Mesenchymal stem cell (in vitro differentiated cells and primary cell): ENCODE results near the gene SERPINC1.

Source experiments
- DNase-seq: peaks from one replicate; pipeline ENCODE4 v3.0.0-alpha.2; 2013
- H2AFZ ChIP-seq: one replicate; pipeline ENCODE4 v1.6.1; 2013; ENCODE audit warnings: low read depth, mild to moderate bottlenecking, control low read depth, inconsistent platforms, low read length, moderate library complexity
- H2AK5ac ChIP-seq: 2 replicates; pipeline ENCODE4 v1.6.1; 2013; ENCODE audit warnings: low read length, moderate library complexity, mild to moderate bottlenecking, inconsistent platforms; ENCODE audit not compliant: severe bottlenecking
- H2BK120ac ChIP-seq: one replicate; pipeline ENCODE4 v1.6.1; 2013; ENCODE audit warnings: low read depth, mild to moderate bottlenecking, inconsistent platforms, low read length, moderate library complexity
- H2BK12ac ChIP-seq, 2 experiments: one replicate each; pipeline ENCODE4 v1.6.1; 2013; ENCODE audit warnings: inconsistent platforms in 2 of 2, low read length in 2 of 2, mild to moderate bottlenecking in 2 of 2, moderate library complexity in 2 of 2, control low read depth in 1 of 2
- H2BK15ac ChIP-seq: one replicate; pipeline ENCODE4 v1.6.1; 2013; ENCODE audit warnings: mild to moderate bottlenecking, low read depth, inconsistent platforms; ENCODE audit not compliant: poor library complexity, severe bottlenecking
- H2BK5ac ChIP-seq: 2 replicates; pipeline ENCODE4 v1.6.1; 2013; ENCODE audit warnings: low read depth, mild to moderate bottlenecking, low read length, control low read depth, inconsistent platforms; ENCODE audit not compliant: poor library complexity, severe bottlenecking
- H3K14ac ChIP-seq, 2 experiments: one replicate each; pipeline ENCODE4 v1.6.1; 2013; ENCODE audit warnings: inconsistent platforms in 2 of 2, low read length in 2 of 2, control low read depth in 1 of 2, mild to moderate bottlenecking in 1 of 2, moderate library complexity in 1 of 2
- H3K18ac ChIP-seq, 2 experiments: one replicate each; pipeline ENCODE4 v1.6.1; 2013; ENCODE audit warnings: inconsistent platforms in 2 of 2, low read length in 2 of 2, control low read depth in 1 of 2, low read depth in 1 of 2, mild to moderate bottlenecking in 1 of 2
- H3K23ac ChIP-seq, 2 experiments: one replicate each; pipeline ENCODE4 v1.6.1; 2013; ENCODE audit warnings: inconsistent platforms in 2 of 2, low read length in 2 of 2, mild to moderate bottlenecking in 2 of 2, moderate library complexity in 2 of 2, control low read depth in 1 of 2
- H3K27ac ChIP-seq: 2 replicates; pipeline ENCODE4 v1.5.1; 2013; ENCODE audit warnings: mild to moderate bottlenecking, moderate library complexity, low read length, control low read depth, inconsistent platforms; ENCODE audit not compliant: poor library complexity, severe bottlenecking
- H3K27me3 ChIP-seq, 2 experiments: 2 replicates each; pipeline versions ENCODE4 v1.6.1 to v1.7.0; 2013; ENCODE audit warnings: low read length in 2 of 2, mild to moderate bottlenecking in 2 of 2, moderate library complexity in 2 of 2, control low read depth in 1 of 2, inconsistent platforms in 1 of 2; ENCODE audit not compliant: control insufficient read depth in 1 of 2, insufficient read depth in 1 of 2
- H3K36me3 ChIP-seq, 2 experiments: 2 replicates each; pipeline versions ENCODE4 v1.6.1 to v1.7.0; 2013; ENCODE audit warnings: low read length in 2 of 2, control low read depth in 1 of 2, inconsistent platforms in 1 of 2, low read depth in 1 of 2, mild to moderate bottlenecking in 1 of 2; ENCODE audit not compliant: insufficient read depth in 2 of 2, control insufficient read depth in 1 of 2
- H3K4ac ChIP-seq, 2 experiments: one replicate each; pipeline ENCODE4 v1.6.1; 2013; ENCODE audit warnings: inconsistent platforms in 2 of 2, low read length in 2 of 2, mild to moderate bottlenecking in 2 of 2, moderate library complexity in 2 of 2, control low read depth in 1 of 2, low read depth in 1 of 2
- H3K4me1 ChIP-seq: 2 replicates; pipeline ENCODE4 v1.6.1; 2013; ENCODE audit warnings: low read depth, low read length, control low read depth; ENCODE audit not compliant: control insufficient read depth, insufficient read depth
- H3K4me2 ChIP-seq: 2 replicates; pipeline ENCODE4 v1.6.1; 2013; ENCODE audit warnings: low read length, mild to moderate bottlenecking, inconsistent platforms; ENCODE audit not compliant: poor library complexity, severe bottlenecking
- H3K4me3 ChIP-seq, 2 experiments: 2 replicates each; pipeline versions ENCODE4 v1.5.1 to v1.7.0; 2013; ENCODE audit warnings: low read length in 2 of 2, mild to moderate bottlenecking in 2 of 2, control low read depth in 1 of 2, low read depth in 1 of 2; ENCODE audit not compliant: insufficient read depth in 1 of 2
- H3K79me1 ChIP-seq: replicated peaks from 2 replicates; pipeline ENCODE4 v1.6.1; 2013; ENCODE audit warnings: mild to moderate bottlenecking, control low read depth, low read length, inconsistent platforms; ENCODE audit not compliant: poor library complexity, severe bottlenecking
- H3K9ac ChIP-seq: 2 replicates; pipeline ENCODE4 v1.7.0; 2013; ENCODE audit warnings: mild to moderate bottlenecking, low read length, moderate library complexity
- H3K9me3 ChIP-seq: 2 replicates; pipeline ENCODE4 v1.7.0; 2013; ENCODE audit warnings: mild to moderate bottlenecking, low read length; ENCODE audit not compliant: control insufficient read depth
- H4K8ac ChIP-seq: one replicate; pipeline ENCODE4 v1.6.1; 2013; ENCODE audit warnings: inconsistent platforms, mild to moderate bottlenecking, low read length, moderate library complexity
- H4K91ac ChIP-seq: one replicate; pipeline ENCODE4 v1.6.1; 2013; ENCODE audit warnings: mild to moderate bottlenecking, low read length, inconsistent platforms
- WGBS: methylation state at CpG from one replicate; pipeline ENCODE4 v1.1.7; 2013; ENCODE audit warnings: mixed read lengths; 5-methylcytosine and 5-hydroxymethylcytosine counted together

SERPINC1 gene

GRCh38 chr1:173913111-173913510 is 4.0 kb downstream of the SERPINC1 start:
- H2BK5ac ChIP-seq, result no peak overlapping the region
- no peak overlapping the region for H2AFZ ChIP-seq
- H3K27me3 ChIP-seq, result peaks cover 5 to 9% of the 10 kb centered on the region in 2 experiments
- H3K9me3 ChIP-seq, result no peaks in the 10 kb centered on the region
- H4K8ac ChIP-seq, result no peak overlapping the region
- no peak overlapping the region for H2BK120ac ChIP-seq
- H3K23ac ChIP-seq, result no peak overlapping the region
- H3K18ac ChIP-seq, result no peak overlapping the region
- WGBS, result 77% methylated on average over 3 of the region's 3 CpGs
- no peak overlapping the region for H3K4me2 ChIP-seq
- H3K9ac ChIP-seq, result no peak overlapping the region
- no peak overlapping the region for H4K91ac ChIP-seq
- no peak overlapping the region for H3K4me3 ChIP-seq
- H2BK12ac ChIP-seq, result no peak overlapping the region
- H3K79me1 ChIP-seq, result no peaks in the 10 kb centered on the region
- H3K27ac ChIP-seq, result no peak overlapping the region
- H3K4me1 ChIP-seq, result no peaks in the 10 kb centered on the region
- H2BK15ac ChIP-seq, result no peak overlapping the region
- no peak overlapping the region for H3K14ac ChIP-seq
- H3K4ac ChIP-seq, result no peak overlapping the region
- DNase-seq, result no peak
- no peaks in the 10 kb centered on the region for H3K36me3 ChIP-seq
- H2AK5ac ChIP-seq, result no peak overlapping the region

DNA sequence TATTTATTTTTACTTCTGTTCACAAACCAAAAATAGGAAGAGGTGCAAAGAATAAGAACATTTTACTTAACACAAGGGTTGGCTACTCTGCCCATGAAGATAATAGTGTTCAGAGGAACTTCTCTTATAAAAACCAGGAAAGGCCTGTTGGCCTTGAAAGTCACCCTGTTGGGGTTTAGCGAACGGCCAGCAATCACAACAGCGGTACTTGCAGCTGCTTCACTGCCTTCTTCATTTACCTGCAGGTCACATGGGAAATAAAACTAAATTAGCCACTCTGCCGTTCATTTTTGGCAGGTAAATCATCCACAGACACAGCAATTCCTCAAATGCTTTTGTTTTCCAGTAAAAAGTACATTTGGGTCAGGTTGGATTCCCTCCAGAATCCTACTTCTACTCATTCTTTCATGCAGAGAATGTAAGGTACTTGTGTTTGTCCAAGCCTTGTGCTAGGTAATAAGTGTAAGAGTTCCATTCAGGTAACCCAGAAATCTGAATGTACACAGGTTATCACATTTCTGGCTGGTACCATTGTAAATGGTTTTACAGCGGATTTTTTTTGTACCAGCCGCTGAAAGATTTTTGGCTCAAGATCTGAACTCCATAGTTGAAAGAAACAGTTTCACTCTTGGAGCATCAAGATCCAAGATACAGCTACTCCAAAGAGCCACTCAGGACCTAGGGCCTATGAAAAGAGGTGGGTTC is 13.1 kb downstream of the SERPINC1 start:
- no peak overlapping the region for H2BK120ac ChIP-seq
- H3K4me2 ChIP-seq, result no peak overlapping the region
- H3K27me3 ChIP-seq, result no peaks in the 10 kb centered on the region
- no peak overlapping the region for H3K4ac ChIP-seq
- peaks cover 6% of the 10 kb centered on the region for H3K79me1 ChIP-seq
- H4K8ac ChIP-seq, result no peak overlapping the region
- H2BK5ac ChIP-seq, result no peak overlapping the region
- DNase-seq, result no peak
- H3K4me1 ChIP-seq, result no peaks in the 10 kb centered on the region
- H4K91ac ChIP-seq, result no peak overlapping the region
- no peak overlapping the region for H3K18ac ChIP-seq
- H2AK5ac ChIP-seq, result no peak overlapping the region
- no peak overlapping the region for H3K9ac ChIP-seq
- WGBS, result 94% methylated on average over 6 of the region's 6 CpGs
- no peak overlapping the region for H3K27ac ChIP-seq
- no peak overlapping the region for H3K4me3 ChIP-seq
- no peaks in the 10 kb centered on the region for H3K9me3 ChIP-seq
- H3K23ac ChIP-seq, result no peak overlapping the region
- no peak overlapping the region for H2AFZ ChIP-seq
- no peak overlapping the region for H2BK12ac ChIP-seq
- H2BK15ac ChIP-seq, result no peak overlapping the region
- H3K36me3 ChIP-seq, result no peaks in the 10 kb centered on the region
- no peak overlapping the region for H3K14ac ChIP-seq

GRCh38 chr1:173900992-173901391 is 16.1 kb downstream of the SERPINC1 start:
- no peak overlapping the region for H2BK5ac ChIP-seq
- no peaks in the 10 kb centered on the region for H3K9me3 ChIP-seq
- H2AFZ ChIP-seq, result no peak overlapping the region
- H3K36me3 ChIP-seq, result no peaks in the 10 kb centered on the region
- H2AK5ac ChIP-seq, result no peak overlapping the region
- H3K14ac ChIP-seq, result no peak overlapping the region
- no peak overlapping the region for H2BK15ac ChIP-seq
- H4K8ac ChIP-seq, result no peak overlapping the region
- no peak overlapping the region for H3K4ac ChIP-seq
- no peak overlapping the region for H2BK120ac ChIP-seq
- no peak overlapping the region for H3K27ac ChIP-seq
- H3K79me1 ChIP-seq, result peaks cover 8% of the 10 kb centered on the region
- H3K27me3 ChIP-seq, result no peaks in the 10 kb centered on the region
- H3K23ac ChIP-seq, result no peak overlapping the region
- H3K4me3 ChIP-seq, result no peak overlapping the region
- 75% methylated on average over 2 of the region's 3 CpGs for WGBS
- no peak overlapping the region for H4K91ac ChIP-seq
- no peak overlapping the region for H3K18ac ChIP-seq
- H3K4me2 ChIP-seq, result no peak overlapping the region
- no peak for DNase-seq
- no peak overlapping the region for H2BK12ac ChIP-seq
- H3K4me1 ChIP-seq, result no peaks in the 10 kb centered on the region
- H3K9ac ChIP-seq, result no peak overlapping the region

GRCh38 chr1:173900427-173900826 is 16.7 kb downstream of the SERPINC1 start:
- H3K79me1 ChIP-seq, result peaks cover 8% of the 10 kb centered on the region
- H3K4me3 ChIP-seq, result no peak overlapping the region
- H2AFZ ChIP-seq, result no peak overlapping the region
- H3K4me2 ChIP-seq, result no peak overlapping the region
- H3K36me3 ChIP-seq, result no peaks in the 10 kb centered on the region
- no peak overlapping the region for H3K9ac ChIP-seq
- no peaks in the 10 kb centered on the region for H3K9me3 ChIP-seq
- no peak overlapping the region for H3K4ac ChIP-seq
- no peak overlapping the region for H3K23ac ChIP-seq
- no peak overlapping the region for H3K14ac ChIP-seq
- no peak overlapping the region for H2AK5ac ChIP-seq
- H3K4me1 ChIP-seq, result no peaks in the 10 kb centered on the region
- H2BK12ac ChIP-seq, result no peak overlapping the region
- no peak overlapping the region for H4K91ac ChIP-seq
- H3K27ac ChIP-seq, result no peak overlapping the region
- no peak overlapping the region for H2BK5ac ChIP-seq
- no peak for DNase-seq
- H3K18ac ChIP-seq, result no peak overlapping the region
- H2BK120ac ChIP-seq, result no peak overlapping the region
- H2BK15ac ChIP-seq, result no peak overlapping the region
- no peak overlapping the region for H4K8ac ChIP-seq
- WGBS, result 89% methylated on average over 2 of the region's 2 CpGs
- no peaks in the 10 kb centered on the region for H3K27me3 ChIP-seq
